Measurements from ENCODE around the gene CNTNAP4. TPM values are rescaled to one million over a fixed set of nuclear protein-coding genes. Genes with fewer than 3 reads are reported as not detected.

CNTNAP4 gene
- total and polyA plus RNA-seq, 10 of the 15 experiments (the other 5 are each of a cell fraction or from before 2014, with no cell fraction given): 0.45 to 1.9 (median 0.90) TPM

DNA sequence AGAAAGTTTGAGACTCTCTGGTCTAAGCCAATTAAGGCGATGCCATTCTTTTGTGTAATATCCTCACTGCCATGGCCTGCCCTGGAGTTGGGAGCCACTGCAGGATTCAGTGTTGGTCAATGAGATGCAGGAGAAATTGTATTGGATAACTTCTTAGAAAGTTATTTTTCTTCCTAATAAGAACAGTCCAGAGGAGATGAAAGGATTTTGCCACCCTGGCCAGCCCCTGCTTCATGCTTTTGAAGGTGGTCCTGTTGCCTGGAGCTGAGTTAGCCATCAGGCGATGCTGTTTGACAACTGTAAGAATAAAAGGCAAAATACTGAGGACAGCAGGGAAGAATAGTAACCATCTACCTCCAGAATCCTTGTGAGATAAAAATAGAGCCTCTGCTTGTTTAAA lies 35.4 kb upstream of the CNTNAP4 start:
- RAD21 ChIA-PET (ENCODE audit: unreplicated experiment): no interaction called here

More for the DNA sequence above, 35.4 kb upstream of the CNTNAP4 start:
- no peaks in the 10 kb centered on the region for H3K27me3 ChIP-seq (replicated peaks in 1 of 2; ENCODE audit: control insufficient read depth in 2 of 2, insufficient read depth in 2 of 2, low read length in 1 of 2)
- H3K9ac ChIP-seq (ENCODE audit: control insufficient read depth, insufficient read depth, low read length): no peak overlapping the region
- ChIA-PET SMC1A (ENCODE audit: uncharacterized antibody, unreplicated experiment) (no interaction called here), CTCF (no interaction called here), POLR2A (no interaction called here)
- no peak overlapping the region for H3K27ac ChIP-seq (ENCODE audit: control insufficient read depth, insufficient read depth)
- in situ Hi-C loops (cut with MboI): no loop called here
- DNase-seq (ENCODE audit: low read depth, low spot score): no peak
- H3K9me3 ChIP-seq (replicated peaks; ENCODE audit: control insufficient read depth, insufficient read depth, low read length): no peaks in the 10 kb centered on the region
- TF ChIP-seq NRF1 (conservative IDR thresholded peaks at IDR 0.05; ENCODE audit: low read depth, low read length) (no peak), SPI1 (IDR thresholded peaks at IDR 0.05; ENCODE audit: borderline replicate concordance, insufficient read depth, low read depth, low read length) (no peak), JUNB (IDR thresholded peaks at IDR 0.05) (no peak), HDAC6 (IDR thresholded peaks at IDR 0.05; ENCODE audit: unreplicated experiment) (no peak), SRF (IDR thresholded peaks at IDR 0.05; ENCODE audit: low read depth in 2 of 2, low read length in 2 of 2) (no peak), SUPT20H (IDR thresholded peaks at IDR 0.05; ENCODE audit: borderline replicate concordance, control insufficient read depth, low read depth, low read length) (no peak), ZBTB4 (CRISPR knock-in tag; IDR thresholded peaks at IDR 0.05) (no peak), BRCA1 (IDR thresholded peaks at IDR 0.05; ENCODE audit: low read depth, low read length) (no peak), TARDBP (IDR thresholded peaks at IDR 0.05; ENCODE audit: borderline replicate concordance) (no peak), BACH1 (IDR thresholded peaks at IDR 0.05; ENCODE audit: borderline replicate concordance) (no peak), USF1 (IDR thresholded peaks at IDR 0.05; ENCODE audit: borderline replicate concordance, extremely low read length, insufficient read depth, low read depth, low read length) (no peak), WRNIP1 (IDR thresholded peaks at IDR 0.05; ENCODE audit: borderline replicate concordance, low read depth, low read length) (no peak), ZNF207 (IDR thresholded peaks at IDR 0.05; ENCODE audit: borderline replicate concordance) (no peak)
- TF ChIP-seq, protein P1, sequence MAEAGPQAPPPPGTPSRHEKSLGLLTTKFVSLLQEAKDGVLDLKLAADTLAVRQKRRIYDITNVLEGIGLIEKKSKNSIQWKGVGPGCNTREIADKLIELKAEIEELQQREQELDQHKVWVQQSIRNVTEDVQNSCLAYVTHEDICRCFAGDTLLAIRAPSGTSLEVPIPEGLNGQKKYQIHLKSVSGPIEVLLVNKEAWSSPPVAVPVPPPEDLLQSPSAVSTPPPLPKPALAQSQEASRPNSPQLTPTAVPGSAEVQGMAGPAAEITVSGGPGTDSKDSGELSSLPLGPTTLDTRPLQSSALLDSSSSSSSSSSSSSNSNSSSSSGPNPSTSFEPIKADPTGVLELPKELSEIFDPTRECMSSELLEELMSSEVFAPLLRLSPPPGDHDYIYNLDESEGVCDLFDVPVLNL (IDR thresholded peaks at IDR 0.05; ENCODE audit: low read depth, low read length): no peak
- TF ChIP-seq, protein P2, sequence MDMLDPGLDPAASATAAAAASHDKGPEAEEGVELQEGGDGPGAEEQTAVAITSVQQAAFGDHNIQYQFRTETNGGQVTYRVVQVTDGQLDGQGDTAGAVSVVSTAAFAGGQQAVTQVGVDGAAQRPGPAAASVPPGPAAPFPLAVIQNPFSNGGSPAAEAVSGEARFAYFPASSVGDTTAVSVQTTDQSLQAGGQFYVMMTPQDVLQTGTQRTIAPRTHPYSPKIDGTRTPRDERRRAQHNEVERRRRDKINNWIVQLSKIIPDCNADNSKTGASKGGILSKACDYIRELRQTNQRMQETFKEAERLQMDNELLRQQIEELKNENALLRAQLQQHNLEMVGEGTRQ (IDR thresholded peaks at IDR 0.05; ENCODE audit: borderline replicate concordance, low read depth, low read length): no peak
- H3K36me3 ChIP-seq (ENCODE audit: control insufficient read depth in 2 of 2, insufficient read depth in 2 of 2, low read length in 1 of 2): no peaks in the 10 kb centered on the region
- no peak for FAIRE-seq
- no peak overlapping the region for H3K4me3 ChIP-seq
- no peak overlapping the region for H3K4me2 ChIP-seq (ENCODE audit: control insufficient read depth, insufficient read depth)
- no peaks in the 10 kb centered on the region for H3K4me1 ChIP-seq (ENCODE audit: control insufficient read depth, insufficient read depth, low read length)
- 55% methylated on average over 2 of the region's 2 CpGs for WGBS (ENCODE audit: insufficient coverage, insufficient replicate concordance, low lambda C conversion rate, missing lambda C conversion rate)
- no peaks in the 10 kb centered on the region for H4K20me1 ChIP-seq (ENCODE audit: control insufficient read depth, insufficient read depth)
- no TSS peak for BruUV-seq (replicated peaks)
- H3K79me2 ChIP-seq (ENCODE audit: control insufficient read depth, insufficient read depth, low read length): no peaks in the 10 kb centered on the region
- intact Hi-C loops (cut with micrococcal nuclease; ENCODE audit: unreplicated experiment): no loop called here
- no peak for ATAC-seq
- no peak overlapping the region for H2AFZ ChIP-seq (ENCODE audit: control insufficient read depth, low read depth, low read length)

Data from GM12878 (cell line).